GM18508 (cell line): ENCODE data around the gene OR2A25.

Experiments used
- ATAC-seq: cut with Tn5 transposase; IDR thresholded peaks from one replicate; pipeline ENCODE4 v1.9.1; 2021; ENCODE audit warnings: moderate number of reproducible peaks; ENCODE audit not compliant: insufficient read depth, unreplicated experiment

The OR2A25 gene

DNA sequence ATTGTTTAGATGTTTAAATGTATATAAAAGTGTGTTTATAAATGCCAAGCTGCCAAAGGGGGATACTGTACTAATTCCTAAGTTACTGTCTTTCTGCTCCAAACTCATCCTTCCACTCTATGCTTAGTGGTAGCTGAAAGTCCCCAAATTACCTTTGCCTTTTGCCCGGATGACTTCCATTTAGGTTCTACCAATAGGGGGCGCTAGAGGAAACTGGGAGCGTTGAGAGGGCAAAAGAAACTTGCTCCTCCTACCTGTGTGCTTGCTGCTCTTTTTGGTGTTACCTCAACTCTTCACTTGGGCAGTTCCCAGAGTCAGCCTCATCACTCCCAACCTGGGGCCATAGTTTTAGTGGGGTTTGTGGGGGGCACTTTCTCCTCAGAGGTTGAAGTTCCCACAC lies 5.9 kb upstream of the OR2A25 start:
- ATAC-seq: no peak

DNA sequence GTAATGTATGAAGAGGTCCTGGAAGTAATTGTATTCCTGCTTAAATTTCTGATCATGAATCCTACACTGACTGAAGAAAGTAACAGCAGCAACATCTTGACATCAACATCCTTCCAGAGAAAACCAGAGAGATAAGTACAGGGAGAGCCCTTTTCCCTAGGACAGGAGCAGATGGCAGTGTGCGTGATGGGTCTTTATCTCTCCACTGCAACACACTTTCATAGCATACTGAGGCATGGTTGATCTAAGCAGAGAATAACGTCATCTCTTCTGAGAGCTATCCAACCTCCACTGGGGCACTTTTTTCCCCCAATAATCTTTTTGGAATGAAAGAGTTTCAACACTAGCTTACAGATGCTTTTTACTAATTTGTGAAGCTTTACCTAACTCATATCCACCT lies 342 bp downstream of the OR2A25 start:
- no peak for ATAC-seq

DNA sequence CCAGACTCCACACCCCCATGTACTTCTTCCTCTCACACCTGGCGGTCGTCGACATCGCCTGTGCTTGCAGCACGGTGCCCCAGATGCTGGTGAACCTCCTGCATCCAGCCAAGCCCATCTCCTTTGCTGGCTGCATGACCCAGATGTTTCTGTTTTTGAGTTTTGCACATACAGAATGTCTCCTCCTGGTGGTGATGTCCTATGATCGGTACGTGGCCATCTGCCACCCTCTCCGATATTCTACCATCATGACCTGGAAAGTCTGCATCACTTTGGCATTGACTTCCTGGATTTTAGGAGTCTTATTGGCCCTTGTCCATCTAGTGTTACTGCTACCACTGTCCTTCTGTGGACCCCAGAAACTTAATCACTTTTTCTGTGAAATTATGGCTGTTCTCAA lies 4.8 kb downstream of the OR2A25 start:
- ATAC-seq: no peak

DNA sequence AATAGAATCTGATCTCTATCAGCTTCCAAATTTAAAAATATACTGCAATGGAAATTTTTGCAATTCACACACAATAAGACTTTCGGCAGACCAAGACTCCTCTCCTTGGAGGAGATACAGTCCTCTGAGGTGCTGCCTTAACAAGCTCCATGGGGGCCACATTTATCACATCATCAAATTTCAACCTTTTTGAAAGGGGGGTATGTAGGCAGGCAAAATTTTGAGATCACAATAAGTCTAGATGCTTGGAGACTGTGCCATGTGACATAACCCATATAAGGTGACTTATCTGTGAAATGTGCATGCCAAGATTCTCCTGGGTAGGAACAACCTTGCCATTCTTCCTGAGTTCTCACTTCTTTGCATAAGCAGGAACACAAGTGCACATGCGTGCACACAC lies 16.4 kb downstream of the OR2A25 start, which contains the start of gene OR2A12:
TSS of gene OR2A12 (plus strand) at position 301 of the 400 bp plus-strand sequence. CDS start 8,830 bp downstream, outside the sequence.
- no peak for ATAC-seq

DNA sequence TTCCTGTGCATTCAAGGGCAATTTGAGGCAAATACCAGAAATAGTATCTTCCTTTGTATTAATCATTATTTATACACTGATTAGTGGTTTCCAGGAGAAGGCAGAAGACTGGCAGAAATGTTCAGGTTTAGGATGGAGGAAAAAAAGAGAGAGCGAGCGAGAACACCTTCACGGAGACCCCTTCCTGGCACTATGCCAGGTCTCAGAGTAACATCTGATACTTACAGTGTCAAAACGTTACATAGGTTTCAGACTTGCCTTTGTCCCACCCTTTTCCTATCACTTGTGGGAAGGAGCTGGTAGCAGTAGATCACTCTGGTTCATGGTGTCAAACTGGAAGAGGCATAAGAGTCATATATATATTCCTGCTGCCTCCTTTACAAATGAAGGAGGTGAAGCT lies 17.1 kb downstream of the OR2A25 start:
- ATAC-seq: no peak

DNA sequence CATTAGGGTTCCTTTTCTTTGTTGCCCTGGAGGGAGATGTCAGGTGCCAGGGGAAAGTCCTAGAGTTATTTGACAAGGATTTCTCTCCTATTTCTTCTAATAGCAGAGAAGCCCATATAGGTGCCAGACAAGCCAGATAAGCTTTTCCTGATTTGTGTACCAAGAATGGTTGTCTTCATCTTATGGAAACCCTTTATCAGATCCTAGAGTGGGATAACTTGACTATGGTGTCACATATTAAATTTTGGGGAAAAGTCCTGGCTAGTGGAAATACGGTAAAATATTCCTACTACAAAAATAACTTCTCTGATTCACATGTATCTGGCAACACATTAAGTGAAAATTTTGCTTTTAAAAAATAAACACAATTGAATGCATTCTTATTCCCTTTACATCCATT lies 17.6 kb downstream of the OR2A25 start:
- no peak for ATAC-seq

DNA sequence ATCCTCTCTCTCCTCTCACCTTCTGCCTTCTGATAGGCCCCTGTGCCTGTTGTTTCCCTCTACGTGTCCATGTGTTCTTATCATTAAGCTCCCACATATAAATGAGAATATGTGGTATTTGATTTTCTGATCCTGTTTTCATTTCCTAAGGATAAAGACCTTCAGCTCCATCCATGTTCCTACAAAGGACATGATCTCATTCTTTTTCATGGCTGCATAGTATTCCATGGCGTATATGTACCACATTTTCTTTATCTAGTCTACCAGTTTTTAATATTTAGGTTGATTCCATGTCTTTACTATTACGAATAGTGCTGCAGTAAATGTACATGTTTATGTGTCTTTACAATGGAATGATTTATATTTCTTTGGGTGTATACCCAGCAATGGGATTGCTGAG lies 21.1 kb downstream of the OR2A25 start:
- ATAC-seq: no peak

DNA sequence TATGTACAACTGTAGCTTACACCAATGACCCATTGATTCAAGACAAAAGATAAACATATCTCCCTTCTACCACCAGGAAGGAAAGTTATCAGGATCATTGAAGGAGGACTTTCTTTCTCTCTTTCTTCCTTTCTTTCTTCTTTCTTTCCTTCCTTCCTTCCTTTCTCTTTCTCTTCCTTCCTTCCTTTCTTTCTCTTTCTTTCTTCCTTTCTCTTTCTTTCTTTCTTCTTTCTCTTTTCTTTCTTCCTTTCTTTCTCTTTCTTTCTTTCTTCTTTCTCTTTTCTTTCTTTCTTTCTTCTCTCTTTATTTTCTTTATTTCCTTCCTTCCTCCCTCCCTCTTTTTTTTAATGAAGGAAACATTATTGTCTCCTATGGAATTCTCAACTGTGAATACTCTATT lies 29.2 kb downstream of the OR2A25 start:
- ATAC-seq: no peak

DNA sequence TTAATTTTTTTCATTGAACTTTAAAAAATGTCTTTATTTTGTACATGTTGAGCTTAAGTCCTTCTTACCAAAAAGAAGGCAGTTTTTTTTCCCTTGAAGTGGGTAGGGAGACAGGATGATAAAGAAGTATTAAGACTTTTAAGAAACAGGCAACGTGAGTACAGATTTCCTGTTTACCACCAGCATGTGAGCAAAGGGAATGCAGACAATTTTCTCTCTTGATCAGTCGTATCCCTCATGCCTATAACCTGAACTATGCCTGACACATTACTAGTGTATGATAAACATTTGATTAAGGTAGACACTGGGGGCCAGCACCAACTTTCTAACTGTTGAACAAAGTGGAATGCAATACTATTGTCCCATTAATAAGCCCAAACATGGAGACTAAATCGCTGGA lies 31.0 kb downstream of the OR2A25 start:
- no peak for ATAC-seq

DNA sequence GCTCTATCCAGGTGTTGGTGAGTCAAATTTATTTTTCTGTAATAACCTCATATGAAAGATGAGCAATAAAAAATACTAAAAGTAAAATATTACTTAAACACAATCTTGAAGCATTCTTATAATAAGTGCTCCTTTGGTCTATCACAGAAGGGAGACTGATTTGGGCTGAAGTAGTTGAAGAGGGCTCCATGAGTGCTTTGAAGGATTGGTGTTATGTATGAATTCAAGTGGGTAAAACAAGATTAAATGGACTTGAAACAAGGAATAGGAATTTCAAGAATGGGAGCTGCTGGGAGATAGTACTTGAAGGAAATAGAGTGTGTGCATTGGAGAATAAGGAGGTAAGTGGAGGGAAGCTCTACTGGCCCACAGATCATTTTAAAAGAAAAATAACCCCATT lies 32.4 kb downstream of the OR2A25 start:
- no peak for ATAC-seq

DNA sequence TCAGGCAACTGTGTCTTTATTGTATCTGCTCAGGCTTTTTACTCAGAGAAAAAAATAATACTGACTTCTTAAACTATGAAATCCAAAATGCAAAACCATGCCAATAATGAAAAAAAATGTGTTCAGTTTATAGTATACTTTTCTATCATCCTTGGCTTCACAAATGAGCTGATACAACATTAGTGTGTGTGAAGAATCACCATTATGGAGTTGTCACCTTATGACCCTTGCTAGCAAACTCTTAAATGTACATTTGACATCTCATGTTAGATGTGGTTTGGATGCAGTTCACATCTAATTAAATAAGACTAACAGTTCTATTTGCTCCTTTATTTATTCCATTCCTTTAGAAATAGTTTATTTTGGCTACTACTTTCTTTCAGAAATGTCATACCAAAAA lies 35.6 kb downstream of the OR2A25 start:
- ATAC-seq: no peak

DNA sequence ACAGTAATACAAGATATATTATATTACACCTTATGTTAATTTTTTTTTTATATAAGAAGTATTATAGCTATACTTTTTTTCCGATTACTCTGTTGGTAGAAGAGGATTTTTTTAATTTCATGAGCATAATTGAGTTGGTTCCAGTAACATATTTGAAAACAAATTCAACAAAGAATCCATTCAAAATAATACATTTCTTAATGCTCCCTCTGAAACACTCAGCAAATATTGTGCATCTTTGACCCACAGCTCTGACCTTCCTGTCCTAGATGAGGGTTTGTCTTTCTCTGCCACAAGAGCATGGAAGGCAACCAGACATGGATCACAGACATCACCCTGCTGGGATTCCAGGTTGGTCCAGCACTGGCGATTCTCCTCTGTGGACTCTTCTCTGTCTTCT lies 39.7 kb downstream of the OR2A25 start, which contains the start of gene OR2A2:
TSS of gene OR2A2 (plus strand) at position 301 of the 400 bp plus-strand sequence. CDS start at position 301, 0 bp downstream.
- ATAC-seq: no peak

DNA sequence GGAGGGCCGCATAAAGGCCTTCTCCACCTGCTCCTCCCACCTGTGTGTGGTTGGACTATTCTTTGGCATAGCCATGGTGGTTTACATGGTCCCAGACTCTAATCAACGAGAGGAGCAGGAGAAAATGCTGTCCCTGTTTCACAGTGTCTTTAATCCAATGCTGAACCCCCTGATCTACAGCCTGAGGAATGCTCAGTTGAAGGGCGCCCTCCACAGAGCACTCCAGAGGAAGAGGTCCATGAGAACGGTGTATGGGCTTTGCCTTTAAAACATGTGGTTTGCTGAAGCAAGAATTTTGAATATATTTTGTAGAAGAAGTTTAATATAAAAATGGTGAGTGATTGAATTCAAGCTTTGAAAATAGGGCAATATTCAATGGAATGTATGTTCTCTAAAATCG lies 40.7 kb downstream of the OR2A25 start:
- ATAC-seq: no peak

DNA sequence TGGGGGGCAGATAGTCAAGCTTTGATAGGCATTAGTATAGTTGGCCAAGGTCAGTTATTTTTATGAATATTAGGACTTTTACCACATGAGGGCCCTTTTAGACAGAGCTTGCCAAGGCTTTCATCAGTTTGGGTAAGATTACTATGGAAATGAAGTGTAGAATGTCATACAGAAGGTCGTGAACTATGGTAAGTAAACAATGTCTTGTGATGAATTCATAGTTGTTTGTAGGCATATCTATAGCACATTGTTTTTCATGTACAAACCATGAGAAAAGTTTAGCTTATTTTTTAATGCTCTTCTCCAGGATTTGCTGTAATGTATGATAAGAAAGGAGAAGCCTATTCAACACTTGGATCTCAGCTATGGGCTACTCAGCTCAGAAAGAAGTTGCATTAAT lies 44.0 kb downstream of the OR2A25 start:
- no peak for ATAC-seq

DNA sequence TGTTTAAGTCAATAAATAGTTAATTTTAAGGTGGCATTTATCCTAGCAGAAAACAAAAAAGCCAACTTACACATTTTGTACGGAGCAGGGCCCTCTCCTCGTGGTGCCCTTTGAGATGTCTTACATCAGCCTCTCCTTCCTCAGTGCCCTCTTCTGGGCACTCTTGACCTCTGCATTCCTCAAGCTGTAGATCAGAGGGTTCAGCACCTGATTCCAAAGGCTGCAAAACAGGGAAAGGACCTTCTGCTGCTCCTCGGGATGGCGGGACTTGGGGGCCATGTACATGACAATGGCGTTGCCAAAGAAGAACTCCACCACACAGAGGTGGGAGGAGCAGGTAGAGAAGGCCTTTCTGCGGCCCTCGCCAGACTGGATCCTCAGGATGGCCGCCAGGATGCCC lies 48.7 kb downstream of the OR2A25 start:
- no peak for ATAC-seq

DNA sequence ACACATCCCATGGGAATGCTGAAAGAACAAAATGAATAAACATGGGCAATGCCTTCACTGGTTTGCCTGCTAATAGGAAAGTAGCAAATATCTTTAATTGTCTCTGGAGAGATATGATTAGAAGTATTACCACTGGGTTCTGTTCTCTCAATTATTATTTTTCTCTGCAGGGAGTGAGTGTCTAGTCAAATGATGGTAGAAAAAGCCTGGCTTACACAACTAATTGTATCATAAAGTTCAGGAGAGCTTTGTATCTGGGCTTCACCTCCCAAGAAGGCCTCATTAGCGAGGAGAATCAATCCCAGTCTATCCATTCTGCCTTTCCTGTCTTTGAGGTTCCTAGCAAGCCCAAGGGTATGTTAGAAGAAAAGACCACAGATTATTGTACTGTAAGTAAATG lies 53.3 kb downstream of the OR2A25 start, which contains the start of gene OR2A14:
TSS of gene OR2A14 (plus strand) at position 301 of the 400 bp plus-strand sequence. CDS start 5,937 bp downstream, outside the sequence.
- no peak for ATAC-seq
